ENCODE results near the gene MEAK7. TPM values are rescaled to one million over a fixed set of nuclear protein-coding genes. Genes with fewer than 3 reads are reported as not detected.

Gene MEAK7
- total RNA-seq, 1 experiment from 2014 or later: 30.9 TPM

- Histone ChIP-seq H3K27me3 (replicated peaks; ENCODE audit: control insufficient read depth, insufficient read depth, low read length) (no peaks in the 10 kb centered on the region), H3K4me1 (peaks cover 24% of the 10 kb centered on the region), H3K36me3 (ENCODE audit: control insufficient read depth, insufficient read depth, low read length) (no peaks in the 10 kb centered on the region), H3K4me3 (ENCODE audit: low read depth, low read length) (no peak overlapping the region), H3K9me3 (no peaks in the 10 kb centered on the region)
- CTCF ChIA-PET: no interaction called here
- POLR2A ChIA-PET: no interaction called here
- TF ChIP-seq, protein P1, sequence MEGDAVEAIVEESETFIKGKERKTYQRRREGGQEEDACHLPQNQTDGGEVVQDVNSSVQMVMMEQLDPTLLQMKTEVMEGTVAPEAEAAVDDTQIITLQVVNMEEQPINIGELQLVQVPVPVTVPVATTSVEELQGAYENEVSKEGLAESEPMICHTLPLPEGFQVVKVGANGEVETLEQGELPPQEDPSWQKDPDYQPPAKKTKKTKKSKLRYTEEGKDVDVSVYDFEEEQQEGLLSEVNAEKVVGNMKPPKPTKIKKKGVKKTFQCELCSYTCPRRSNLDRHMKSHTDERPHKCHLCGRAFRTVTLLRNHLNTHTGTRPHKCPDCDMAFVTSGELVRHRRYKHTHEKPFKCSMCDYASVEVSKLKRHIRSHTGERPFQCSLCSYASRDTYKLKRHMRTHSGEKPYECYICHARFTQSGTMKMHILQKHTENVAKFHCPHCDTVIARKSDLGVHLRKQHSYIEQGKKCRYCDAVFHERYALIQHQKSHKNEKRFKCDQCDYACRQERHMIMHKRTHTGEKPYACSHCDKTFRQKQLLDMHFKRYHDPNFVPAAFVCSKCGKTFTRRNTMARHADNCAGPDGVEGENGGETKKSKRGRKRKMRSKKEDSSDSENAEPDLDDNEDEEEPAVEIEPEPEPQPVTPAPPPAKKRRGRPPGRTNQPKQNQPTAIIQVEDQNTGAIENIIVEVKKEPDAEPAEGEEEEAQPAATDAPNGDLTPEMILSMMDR (IDR thresholded peaks at IDR 0.05; ENCODE audit: insufficient read depth in 1 of 2, low read depth in 1 of 2, low read length in 1 of 2, severe bottlenecking in 1 of 2, unreplicated experiment in 1 of 2): no peak
- DNase-seq: no peak
- Mint-ChIP-seq H3K4me3 (ENCODE audit: unreplicated experiment) (no peak overlapping the region), H3K4me1 (ENCODE audit: low read depth, unreplicated experiment) (peaks cover 10% of the 10 kb centered on the region), H3K36me3 (ENCODE audit: insufficient read depth, unreplicated experiment) (peaks cover 47% of the 10 kb centered on the region), H3K27ac (ENCODE audit: unreplicated experiment) (no peak overlapping the region), H3K9me3 (ENCODE audit: unreplicated experiment) (no peaks in the 10 kb centered on the region), H3K27me3 (ENCODE audit: insufficient read depth, unreplicated experiment) (no peaks in the 10 kb centered on the region)
- intact Hi-C loops (cut with micrococcal nuclease; ENCODE audit: unreplicated experiment): no loop called here
- no TSS peak for BruUV-seq (replicated peaks)
These were observed 7.5 kb downstream of the MEAK7 start for GRCh38 chr16:84496991-84497390.

DNA sequence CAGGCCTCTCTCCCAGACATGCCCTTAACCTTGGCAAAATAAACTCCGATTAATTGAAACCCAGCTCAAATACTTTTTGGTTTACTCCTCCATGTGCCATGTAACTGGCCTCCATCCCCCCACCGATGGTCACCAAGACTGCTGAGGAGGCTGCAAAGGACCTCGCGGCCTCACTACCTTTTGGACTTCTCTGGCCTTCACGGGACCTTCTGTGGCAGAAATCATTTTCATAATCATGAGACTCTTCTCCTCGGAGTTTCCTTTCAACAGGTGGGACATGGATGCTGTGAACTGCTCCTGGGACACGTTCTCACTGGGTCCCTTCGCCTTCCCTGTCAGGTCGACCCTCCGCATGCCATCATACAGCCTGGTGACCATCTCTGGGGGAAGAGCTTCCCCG is 9.0 kb downstream of the MEAK7 start:
- CTCF ChIA-PET: no interaction called here
- peak in 1 of 2 experiments; percentile 18 for DNase-seq
- H3K9me3 ChIP-seq: no peaks in the 10 kb centered on the region
- H3K27ac Mint-ChIP-seq (ENCODE audit: unreplicated experiment): peak overlapping the region; percentile 29
- peaks cover 14% of the 10 kb centered on the region; the same call in 1 of the 2 replicates for H3K4me1 ChIP-seq
- BruUV-seq (replicated peaks): no TSS peak
- H3K9me3 Mint-ChIP-seq (ENCODE audit: unreplicated experiment): no peaks in the 10 kb centered on the region
- peaks cover 52% of the 10 kb centered on the region for H3K36me3 Mint-ChIP-seq (ENCODE audit: insufficient read depth, unreplicated experiment)
- no peaks in the 10 kb centered on the region for H3K27me3 ChIP-seq (replicated peaks; ENCODE audit: control insufficient read depth, insufficient read depth, low read length)
- intact Hi-C loops (cut with micrococcal nuclease; ENCODE audit: unreplicated experiment): no loop called here
- POLR2A ChIA-PET: interaction anchor here (0.5 kb wide), 1 partner anchor 168 kb away, joined by 4 read pairs; no protein-coding TSS in a partner anchor
- no peaks in the 10 kb centered on the region for H3K27me3 Mint-ChIP-seq (ENCODE audit: insufficient read depth, unreplicated experiment)
- H3K36me3 ChIP-seq (ENCODE audit: control insufficient read depth, insufficient read depth, low read length): no peaks in the 10 kb centered on the region
- H3K4me3 ChIP-seq (ENCODE audit: low read depth, low read length): no peak overlapping the region
- H3K4me3 Mint-ChIP-seq (ENCODE audit: unreplicated experiment): no peak overlapping the region
- no peaks in the 10 kb centered on the region for H3K4me1 Mint-ChIP-seq (ENCODE audit: low read depth, unreplicated experiment)
- TF ChIP-seq, protein P1 (IDR thresholded peaks at IDR 0.05; ENCODE audit: insufficient read depth in 1 of 2, low read depth in 1 of 2, low read length in 1 of 2, severe bottlenecking in 1 of 2, unreplicated experiment in 1 of 2): no peak

DNA sequence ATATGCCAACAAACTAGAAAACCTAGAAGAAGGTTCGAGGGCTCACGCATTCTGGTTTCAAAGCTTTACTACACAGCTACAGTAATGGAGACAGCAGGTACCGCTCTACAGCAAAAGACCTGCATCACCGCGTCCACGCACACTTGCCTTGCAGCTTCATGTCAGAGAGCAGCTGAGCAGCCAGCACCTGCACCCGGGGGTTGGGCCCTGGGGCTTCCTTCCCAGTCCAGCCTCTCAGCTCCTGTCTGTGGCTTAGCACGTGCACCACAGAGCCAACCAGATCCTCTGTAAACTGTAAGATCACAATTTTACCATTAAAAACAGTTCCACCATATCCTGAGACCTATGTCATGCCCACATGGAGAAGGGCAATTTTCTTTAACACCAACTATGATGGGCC is 15.3 kb downstream of the MEAK7 start:
- CTCF ChIA-PET: no interaction called here
- Histone ChIP-seq H3K27me3 (replicated peaks; ENCODE audit: control insufficient read depth, insufficient read depth, low read length) (no peaks in the 10 kb centered on the region), H3K36me3 (ENCODE audit: control insufficient read depth, insufficient read depth, low read length) (peaks cover 1% of the 10 kb centered on the region; the same call in 1 of the 2 replicates), H3K4me1 (no peaks in the 10 kb centered on the region), H3K4me3 (ENCODE audit: low read depth, low read length) (no peak overlapping the region), H3K9me3 (no peaks in the 10 kb centered on the region)
- Mint-ChIP-seq H3K27ac (ENCODE audit: unreplicated experiment) (no peak overlapping the region), H3K4me1 (ENCODE audit: low read depth, unreplicated experiment) (no peaks in the 10 kb centered on the region), H3K4me3 (ENCODE audit: unreplicated experiment) (no peak overlapping the region), H3K9me3 (ENCODE audit: unreplicated experiment) (no peaks in the 10 kb centered on the region), H3K27me3 (ENCODE audit: insufficient read depth, unreplicated experiment) (no peaks in the 10 kb centered on the region), H3K36me3 (ENCODE audit: insufficient read depth, unreplicated experiment) (peaks cover 36% of the 10 kb centered on the region)
- TF ChIP-seq, protein P1 (IDR thresholded peaks at IDR 0.05; ENCODE audit: insufficient read depth in 1 of 2, low read depth in 1 of 2, low read length in 1 of 2, severe bottlenecking in 1 of 2, unreplicated experiment in 1 of 2): no peak
- POLR2A ChIA-PET: no interaction called here
- BruUV-seq (replicated peaks): no TSS peak
- DNase-seq: no peak
- intact Hi-C loops (cut with micrococcal nuclease; ENCODE audit: unreplicated experiment): loop anchor here (10.0 kb wide), 2 partner anchors 304 to 404 kb away; partner anchors contain the start of gene TAF1C
